Neural progenitor cell (in vitro differentiated cells): ENCODE measurements around the gene MS4A10.

ENCODE experiments used
- CTCF ChIP-seq: fragments of 200-600 bp; sonication (generic); IDR thresholded peaks from 2 replicates; pipeline ENCODE4 v1.5.1; 2017; ENCODE audit warnings: antibody characterized with exemption, mild to moderate bottlenecking
- EZH2 ChIP-seq: fragments of 200-600 bp; sonication (generic); IDR thresholded peaks from 2 replicates; pipeline ENCODE4 v1.6.1; 2017; ENCODE audit warnings: antibody characterized with exemption, mild to moderate bottlenecking, moderate library complexity
- EZH2phosphoT487 ChIP-seq: fragments of 200-600 bp; sonication (generic); IDR thresholded peaks from 2 replicates; pipeline ENCODE4 v1.6.1; 2017; ENCODE audit warnings: antibody characterized with exemption

GRCh38 chr11:60785806-60786361, 751 bp downstream of the MS4A10 start:
- TF ChIP-seq CTCF: no peak
- TF ChIP-seq EZH2: no peak
- TF ChIP-seq EZH2phosphoT487: no peak
